Hematopoietic multipotent progenitor cell treated with erythropoietin and hydrocortisone succinate and interleukin-3 and kit ligand, for 4 days (in vitro differentiated cells): ENCODE data around the gene AANAT.

ENCODE experiments used
- DNase-seq: peaks from one replicate; pipeline ENCODE4 v3.0.0-alpha.2; 2015

Gene AANAT

GRCh38 chr17:76469076-76469990 is 1.9 kb downstream of the AANAT start:
- no peak for DNase-seq

DNA sequence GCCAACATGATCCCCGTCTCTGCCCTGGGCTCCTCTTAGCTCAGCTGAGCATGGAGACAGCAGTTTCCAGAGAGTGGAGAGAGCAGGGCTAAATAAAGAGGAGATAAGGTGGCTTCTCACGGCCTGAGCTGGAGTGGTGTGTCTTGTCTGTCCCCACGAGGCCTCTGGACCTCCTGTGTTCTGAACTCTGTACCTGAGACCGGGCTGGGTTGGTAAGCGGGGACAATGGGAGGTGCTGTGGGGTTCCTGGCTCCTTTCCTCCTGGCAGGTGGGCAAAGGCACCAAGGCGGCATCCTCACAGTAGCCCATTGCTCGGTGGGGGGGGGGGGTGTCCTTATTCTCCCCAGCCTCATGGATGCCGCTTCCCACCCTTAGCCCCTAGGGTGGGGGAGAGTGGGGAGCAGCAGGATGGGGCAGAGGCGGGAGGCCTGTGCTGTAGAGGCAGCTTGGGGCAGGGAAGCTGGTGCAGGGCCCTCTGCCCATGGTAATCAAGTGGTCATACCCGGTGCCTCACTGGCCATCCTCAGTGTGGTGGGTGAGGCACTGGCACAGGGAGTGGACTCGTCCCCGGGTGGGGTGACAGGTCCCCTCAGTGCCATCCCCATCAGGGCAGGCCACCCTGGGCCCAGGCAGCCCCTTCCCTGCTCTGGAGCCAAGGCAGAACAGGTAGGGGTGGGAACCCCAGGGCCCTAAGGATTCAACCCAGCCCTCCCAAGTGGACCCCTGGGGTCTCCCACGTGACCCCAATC is 2.8 kb downstream of the AANAT start:
- DNase-seq, result no peak

- no peak for DNase-seq
These were observed 4.3 kb downstream of the AANAT start for GRCh38 chr17:76471498-76472257.

DNA sequence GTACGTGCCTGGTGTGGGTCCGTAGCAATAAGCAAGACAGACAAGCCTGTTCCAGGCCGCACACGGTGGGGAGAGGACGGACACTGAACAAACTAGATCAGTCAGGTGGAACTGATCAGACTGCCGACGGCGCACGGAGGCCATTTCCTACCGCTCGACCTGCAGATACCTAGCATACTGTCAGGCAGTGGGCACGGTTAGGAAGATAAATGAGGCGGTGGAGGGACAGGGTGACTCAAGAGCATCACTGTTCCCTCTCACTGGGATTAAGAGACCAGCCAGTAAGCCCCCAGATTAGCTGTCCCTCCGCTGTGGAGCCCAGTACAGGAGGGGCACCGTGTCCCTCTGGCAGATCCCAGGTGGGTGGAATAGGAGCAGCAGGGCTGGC is 4.8 kb downstream of the AANAT start:
- DNase-seq, result no peak

DNA sequence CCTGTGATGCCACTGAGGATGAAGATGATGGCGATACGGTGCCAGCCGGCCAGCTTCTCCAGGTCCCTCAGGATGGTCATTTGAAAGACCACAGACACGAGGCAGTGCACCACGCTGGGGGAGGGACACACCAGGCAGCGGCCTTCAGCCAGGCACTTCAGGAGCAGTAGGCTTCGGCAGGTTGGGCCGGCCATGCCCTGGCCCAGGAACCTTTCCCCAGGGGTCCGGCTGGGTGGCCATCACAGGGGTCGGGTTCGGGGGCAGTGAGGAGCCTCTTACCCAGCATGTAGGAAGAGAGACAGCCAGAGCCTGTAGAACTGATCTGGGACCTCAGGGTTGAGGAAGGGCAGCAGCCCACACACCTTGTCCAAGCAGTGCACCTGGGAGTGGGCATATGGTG is 5.3 kb downstream of the AANAT start:
- no peak for DNase-seq

GRCh38 chr17:76473541-76473985 is 6.2 kb downstream of the AANAT start:
- DNase-seq, result peak; percentile 51

- DNase-seq, result no peak
These were observed 6.8 kb downstream of the AANAT start for GRCh38 chr17:76474238-76474637.

DNA sequence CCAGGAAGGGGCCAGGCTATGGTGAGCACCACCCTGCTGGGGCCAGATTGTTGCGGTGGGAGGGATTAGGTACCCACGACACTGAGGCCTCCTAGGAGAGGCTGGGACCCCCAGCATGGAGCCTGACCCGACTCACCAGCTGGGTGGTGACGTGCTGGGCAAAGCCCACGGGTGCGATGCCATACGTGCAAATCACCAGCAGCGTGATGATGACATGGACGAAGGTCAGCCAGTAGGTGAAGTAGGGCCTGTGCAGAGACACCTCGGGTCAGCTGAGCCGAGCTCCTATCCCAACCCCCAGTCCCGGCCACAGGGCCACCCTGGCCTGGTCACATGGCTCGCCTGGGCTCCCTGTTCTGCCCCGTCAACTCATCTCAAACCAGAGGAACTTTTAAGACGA is 7.5 kb downstream of the AANAT start:
- DNase-seq, result no peak

- DNase-seq, result no peak
These were observed 7.9 kb downstream of the AANAT start for GRCh38 chr17:76475302-76475701.

DNA sequence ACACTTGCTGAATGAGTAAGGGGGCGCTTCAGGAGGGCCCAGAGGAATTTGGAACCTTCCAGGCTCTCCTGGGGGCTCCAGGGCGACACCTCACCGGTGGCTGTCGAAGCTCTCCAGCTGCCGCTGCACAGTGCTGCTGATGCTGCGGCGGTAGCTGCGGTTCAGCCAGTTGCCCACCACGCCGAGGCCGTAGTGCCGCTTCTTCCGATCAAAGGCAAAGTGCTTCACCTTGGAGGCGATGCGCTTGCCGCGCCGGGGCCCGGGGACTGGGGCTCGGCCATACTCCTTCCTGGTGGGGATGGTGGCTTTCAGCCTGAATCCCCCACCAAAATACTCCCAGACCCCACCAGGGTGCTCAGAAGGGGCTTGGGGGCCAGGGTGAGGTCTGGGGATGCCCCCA is 9.3 kb downstream of the AANAT start:
- no peak for DNase-seq

DNA sequence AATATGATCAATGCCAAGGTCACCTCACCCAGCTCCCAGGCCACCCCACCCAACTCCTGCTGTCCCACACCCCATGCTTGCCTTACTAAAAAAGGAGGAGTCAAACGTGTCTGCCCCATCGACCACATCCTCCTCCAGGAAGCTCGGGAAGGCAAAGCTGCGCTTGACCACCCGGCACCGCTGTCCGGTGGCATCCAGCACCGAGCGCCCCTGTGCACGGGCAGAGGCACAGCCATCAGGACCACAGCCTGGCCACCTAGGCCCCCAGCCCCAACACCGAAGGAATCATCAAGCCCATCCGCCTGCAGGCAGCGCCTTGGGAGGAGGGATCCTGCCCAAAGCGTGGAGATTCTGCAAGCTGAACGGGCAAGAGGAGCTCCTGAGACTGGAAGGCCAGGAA is 10.2 kb downstream of the AANAT start:
- DNase-seq, result no peak

DNA sequence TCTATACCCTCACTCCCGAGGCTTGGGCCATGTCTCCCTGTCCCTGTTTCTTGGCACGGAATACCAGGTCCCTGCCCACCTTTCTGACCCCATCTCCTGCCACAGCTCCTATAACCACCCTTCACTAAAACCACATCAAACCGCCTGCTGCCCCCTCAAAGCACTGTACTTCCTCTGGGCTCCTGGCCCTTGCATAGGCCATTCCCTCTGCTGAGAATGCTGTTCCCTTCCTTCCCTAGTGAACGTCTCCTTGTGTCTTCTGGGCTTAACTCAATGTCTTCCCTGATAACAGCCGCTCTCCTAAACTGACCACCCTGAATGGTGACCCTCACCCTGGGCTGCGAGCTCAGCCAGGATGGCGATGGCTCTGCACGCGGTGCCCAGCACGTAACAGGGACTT is 10.7 kb downstream of the AANAT start:
- DNase-seq, result no peak

- DNase-seq, result no peak
These were observed 11.5 kb downstream of the AANAT start for GRCh38 chr17:76478730-76479514.

DNA sequence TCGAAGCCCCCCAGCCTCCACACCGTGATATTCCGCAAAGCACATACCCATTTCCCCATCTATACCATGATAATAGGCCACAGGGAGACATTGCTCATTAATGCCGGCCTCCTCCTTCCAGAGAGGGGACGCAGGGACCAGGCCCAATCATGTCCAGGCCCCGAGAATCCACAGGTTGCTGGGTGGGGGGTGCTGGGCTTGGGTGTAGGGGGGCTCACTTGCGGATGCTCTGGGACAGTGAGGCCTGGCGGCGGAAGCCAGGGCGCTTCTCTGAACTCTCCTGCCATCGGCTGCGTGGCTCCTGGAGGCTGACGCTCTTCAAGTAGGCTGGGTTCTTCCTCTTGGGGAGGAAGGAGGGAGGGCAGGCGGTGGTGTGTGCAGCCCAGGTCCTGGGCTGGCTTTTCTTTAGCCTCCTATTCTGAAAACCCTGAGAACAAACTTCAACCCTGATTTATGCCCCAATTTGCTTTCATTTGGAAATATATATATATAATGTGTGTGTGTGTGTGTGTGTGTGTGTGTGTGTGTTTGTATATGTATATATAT is 12.2 kb downstream of the AANAT start:
- no peak for DNase-seq

DNA sequence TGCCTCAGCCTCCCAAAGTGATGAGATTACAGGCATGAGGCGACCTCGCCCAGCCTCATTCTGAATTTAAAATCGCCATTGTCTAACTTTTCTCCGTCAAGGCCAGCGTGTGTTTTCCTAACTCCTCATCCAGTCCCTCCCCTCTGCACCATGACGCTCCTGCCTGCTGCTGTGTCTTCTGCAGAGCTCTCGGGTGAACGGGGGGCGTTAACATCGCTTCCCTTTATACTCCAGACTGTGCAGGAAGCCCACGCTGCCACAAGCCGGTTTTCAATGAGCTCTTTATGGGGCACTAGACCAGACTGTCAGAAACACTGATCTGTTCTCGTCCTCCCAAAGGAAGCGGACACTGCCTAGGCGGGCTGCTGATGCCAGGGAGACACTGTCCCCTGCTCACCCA is 13.2 kb downstream of the AANAT start:
- peak; percentile 63 for DNase-seq

DNA sequence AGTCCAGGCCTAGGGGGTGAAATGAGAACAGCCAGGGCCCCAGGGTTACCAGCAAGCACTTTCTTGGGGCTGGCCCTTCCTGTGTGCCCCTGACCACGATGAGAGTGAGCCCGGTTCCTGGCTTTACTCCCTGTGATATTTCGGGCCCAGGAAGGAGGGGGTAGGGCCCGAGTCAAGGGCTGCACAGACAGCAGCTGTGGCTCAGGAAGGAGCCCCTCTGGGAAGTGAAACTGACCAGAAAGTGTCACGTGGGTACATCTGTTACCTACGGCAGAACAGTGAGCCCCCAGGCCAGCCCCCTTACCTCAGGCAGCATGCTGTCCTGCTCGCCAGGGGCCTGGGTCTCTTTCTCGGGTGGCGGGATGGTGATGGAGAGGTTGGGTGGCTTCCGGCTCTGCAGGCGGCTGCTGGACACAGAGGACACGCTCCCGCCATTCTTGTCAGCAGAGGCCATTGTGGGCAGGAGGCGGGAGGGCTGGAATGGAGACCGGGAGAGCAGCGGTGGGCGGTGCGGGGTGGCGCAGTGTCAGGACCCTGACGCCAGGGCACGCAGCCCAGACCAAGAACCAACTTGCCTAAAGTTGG is 13.8 kb downstream of the AANAT start:
- DNase-seq, result no peak

DNA sequence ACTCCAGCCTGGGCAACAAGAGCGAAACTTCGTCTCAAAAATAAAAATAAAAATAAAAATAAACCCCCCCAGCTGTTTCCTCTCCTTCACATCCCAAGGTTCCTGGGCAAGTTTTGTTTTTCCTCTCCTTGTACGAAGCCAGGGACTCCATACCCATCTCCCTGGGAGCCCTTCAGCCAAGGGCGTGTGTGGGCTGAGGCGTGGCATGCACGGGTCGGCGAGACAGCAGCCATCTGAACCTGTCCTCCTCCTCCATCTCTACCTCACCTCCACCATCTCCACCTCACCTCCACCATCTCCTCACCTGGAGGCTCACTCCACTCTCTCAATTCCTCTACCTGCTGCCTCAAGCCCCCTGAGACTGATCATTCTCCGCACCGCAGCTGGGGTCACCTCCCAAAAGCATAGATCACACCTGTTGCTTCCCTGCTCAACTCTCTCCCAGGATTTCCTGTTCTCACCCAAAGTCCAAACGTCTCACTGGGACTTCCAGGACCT is 16.9 kb downstream of the AANAT start:
- no peak for DNase-seq

GRCh38 chr17:76485569-76485968 is 18.2 kb downstream of the AANAT start:
- peak; percentile 27 for DNase-seq

GRCh38 chr17:76487451-76488192 is 20.2 kb downstream of the AANAT start:
- no peak for DNase-seq

GRCh38 chr17:76490112-76490710 is 22.8 kb downstream of the AANAT start:
- no peak for DNase-seq
